Glutamatergic neuron (in vitro differentiated cells): ENCODE data around the gene XKR7. TPM values are rescaled to one million over a fixed set of nuclear protein-coding genes. Genes with fewer than 3 reads are reported as not detected.
"Not testable (repeated sequence)": the region's sequence is repeated elsewhere in the genome, so short reads cannot be mapped to it uniquely, and the experiment has no call there.

ENCODE experiments used
- DNase-seq: peaks from one replicate; pipeline ENCODE4 v3.0.0; 2022
- H3K27ac Mint-ChIP-seq: one replicate; pipeline ENCODE4 v1.8.0; 2020; ENCODE audit warnings: mild to moderate bottlenecking, mixed read lengths, inconsistent platforms; ENCODE audit not compliant: unreplicated experiment
- H3K27me3 Mint-ChIP-seq: one replicate; pipeline ENCODE4 v1.8.0; 2020; ENCODE audit warnings: mild to moderate bottlenecking, moderate library complexity, mixed read lengths, inconsistent platforms; ENCODE audit not compliant: unreplicated experiment
- H3K36me3 Mint-ChIP-seq: one replicate; pipeline ENCODE4 v1.8.0; 2020; ENCODE audit warnings: mild to moderate bottlenecking, mixed read lengths, inconsistent platforms; ENCODE audit not compliant: unreplicated experiment
- H3K4me1 Mint-ChIP-seq: one replicate; pipeline ENCODE4 v1.8.0; 2020; ENCODE audit warnings: mild to moderate bottlenecking, low read depth, mixed read lengths, inconsistent platforms; ENCODE audit not compliant: unreplicated experiment
- H3K4me3 Mint-ChIP-seq: one replicate; pipeline ENCODE4 v1.8.0; 2020; ENCODE audit warnings: mild to moderate bottlenecking, mixed read lengths, inconsistent platforms; ENCODE audit not compliant: unreplicated experiment
- H3K9me3 Mint-ChIP-seq: one replicate; pipeline ENCODE4 v1.8.0; 2020; ENCODE audit warnings: mild to moderate bottlenecking, moderate library complexity, mixed read lengths, inconsistent platforms; ENCODE audit not compliant: unreplicated experiment
- CTCF ChIP-seq: fragments of 200-600 bp; sonication (generic); IDR thresholded peaks from one replicate; pipeline ENCODE4 v1.5.0; 2021; ENCODE audit not compliant: partially characterized antibody, unreplicated experiment
- total RNA-seq: library from RNA; stranded (reverse); fragmentation: NEBNext Ultra II Directional; extraction: Animal tissue kit (Norgen Biotek cat#: 25700); gene quantifications from one replicate; pipeline ENCODE4 v1.2.1, GENCODE V29; 2021; ENCODE audit not compliant: unreplicated experiment

XKR7 gene
- total RNA-seq, 1 donor from 2014 or later = 284 TPM

DNA sequence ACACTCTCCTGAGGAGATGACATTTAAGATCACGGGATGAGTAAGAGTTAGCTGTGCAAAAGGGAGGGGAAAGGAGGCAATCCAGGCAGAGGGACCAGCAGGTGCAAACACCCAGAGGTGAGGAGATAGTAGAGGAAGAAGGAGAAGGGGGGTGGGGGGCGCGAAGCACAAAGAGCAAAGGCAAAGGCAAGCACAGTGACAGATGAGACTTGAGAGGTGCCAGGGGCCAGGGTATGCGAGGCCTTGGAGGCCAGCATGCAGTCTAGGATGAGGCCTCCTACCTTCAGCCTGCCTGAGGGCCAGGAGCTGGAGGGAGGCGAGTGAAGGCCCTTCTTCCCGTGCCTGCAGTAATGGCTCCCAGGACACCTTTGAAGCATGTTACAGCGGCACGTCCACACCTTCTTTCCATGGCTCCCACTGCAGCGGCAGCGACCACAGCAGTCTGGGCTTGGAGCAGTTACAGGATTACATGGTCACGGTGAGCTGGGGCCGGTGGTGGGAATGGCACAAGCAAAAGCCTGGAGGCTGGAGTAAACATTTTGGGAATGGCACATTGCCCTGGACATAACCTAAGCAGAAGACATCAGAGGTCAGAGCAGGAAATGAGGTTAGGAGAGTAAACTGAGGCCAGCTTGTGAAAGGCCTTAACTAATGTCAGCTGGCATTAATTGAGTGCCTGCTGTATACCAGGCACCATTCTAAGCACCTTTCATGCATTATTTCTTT, 60.9 kb downstream of the XKR7 start:
- H3K36me3 Mint-ChIP-seq = peaks cover 4% of the 10 kb centered on the region
- no peak overlapping the region for H3K27ac Mint-ChIP-seq
- peaks cover 8% of the 10 kb centered on the region for H3K27me3 Mint-ChIP-seq

GRCh38 chr20:32029561-32029960, 61.6 kb downstream of the XKR7 start:
- TF ChIP-seq CTCF = no peak
- Mint-ChIP-seq H3K36me3 (peaks cover 4% of the 10 kb centered on the region), H3K27ac (no peak overlapping the region), H3K27me3 (peaks cover 9% of the 10 kb centered on the region), H3K4me3 (peak overlapping the region; percentile 60), H3K4me1 (peaks cover 24% of the 10 kb centered on the region), H3K9me3 (peaks cover 6% of the 10 kb centered on the region)
- no peak for DNase-seq

More for the DNA sequence above, 60.9 kb downstream of the XKR7 start:
- peak; percentile 87 for DNase-seq
- Mint-ChIP-seq H3K4me1 (peaks cover 24% of the 10 kb centered on the region), H3K4me3 (peak overlapping the region; percentile 22), H3K9me3 (peaks cover 6% of the 10 kb centered on the region)
- TF ChIP-seq CTCF = no peak

DNA sequence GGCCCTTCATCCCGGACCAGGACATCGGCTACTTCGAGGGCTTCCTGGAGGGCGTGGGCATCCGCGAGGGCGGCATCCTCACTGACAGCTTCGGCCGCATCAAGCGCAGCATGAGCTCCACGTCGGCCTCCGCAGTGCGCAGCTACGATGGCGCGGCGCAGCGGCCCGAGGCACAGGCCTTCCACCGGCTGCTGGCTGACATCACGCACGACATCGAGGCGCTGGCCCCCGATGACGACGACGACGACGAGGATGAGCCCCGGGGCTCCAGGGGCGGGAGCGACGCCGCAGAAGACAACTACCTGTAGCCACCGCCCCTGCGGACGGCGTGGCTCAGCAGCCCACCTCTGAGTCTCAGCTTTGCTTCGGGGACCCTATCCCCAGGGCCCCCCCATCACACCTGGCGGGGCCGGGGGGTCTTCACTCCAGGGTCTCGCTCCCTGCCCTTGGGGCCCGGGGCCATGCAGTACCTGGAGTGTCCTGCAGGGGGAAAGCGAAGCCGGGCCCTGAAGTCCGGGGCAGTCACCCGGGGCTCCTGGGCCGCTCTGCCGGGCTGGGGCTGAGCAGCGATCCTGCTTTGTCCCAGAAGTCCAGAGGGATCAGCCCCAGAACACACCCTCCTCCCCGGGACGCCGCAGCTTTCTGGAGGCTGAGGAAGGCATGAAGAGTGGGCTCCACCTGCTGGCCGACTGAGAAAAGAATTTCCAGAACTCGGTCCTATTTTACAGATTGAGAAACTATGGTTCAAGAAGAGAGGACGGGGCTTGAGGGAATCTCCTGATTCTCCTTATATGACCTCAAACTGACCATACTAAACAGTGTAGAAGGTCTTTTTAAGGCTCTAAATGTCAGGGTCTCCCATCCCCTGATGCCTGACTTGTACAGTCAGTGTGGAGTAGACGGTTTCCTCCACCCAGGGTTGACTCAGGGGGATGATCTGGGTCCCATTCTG, 63.3 kb downstream of the XKR7 start:
- peak; percentile 100 for TF ChIP-seq CTCF
- Mint-ChIP-seq H3K27me3 (peaks cover 8% of the 10 kb centered on the region), H3K9me3 (peaks cover 8% of the 10 kb centered on the region), H3K36me3 (peaks cover 4% of the 10 kb centered on the region), H3K4me3 (peak overlapping the region; percentile 62), H3K27ac (no peak overlapping the region), H3K4me1 (peaks cover 22% of the 10 kb centered on the region)
- peak; percentile 98 for DNase-seq

- H3K27ac Mint-ChIP-seq = no peak overlapping the region
- H3K4me3 Mint-ChIP-seq = no peak overlapping the region
- peaks cover 6% of the 10 kb centered on the region for H3K27me3 Mint-ChIP-seq
- TF ChIP-seq CTCF = no peak
- no peak for DNase-seq
- peaks cover 4% of the 10 kb centered on the region for H3K36me3 Mint-ChIP-seq
- H3K9me3 Mint-ChIP-seq = peaks cover 4% of the 10 kb centered on the region
- peaks cover 19% of the 10 kb centered on the region for H3K4me1 Mint-ChIP-seq
Measured at GRCh38 chr20:32033316-32033715, 65.4 kb downstream of the XKR7 start.

- not testable (repeated sequence) for H3K36me3 Mint-ChIP-seq, H3K27me3 Mint-ChIP-seq, H3K9me3 Mint-ChIP-seq, DNase-seq, H3K27ac Mint-ChIP-seq, H3K4me3 Mint-ChIP-seq
- peaks cover 15% of the 10 kb centered on the region for H3K4me1 Mint-ChIP-seq
Measured at GRCh38 chr20:32033721-32034120, 65.8 kb downstream of the XKR7 start.
